ENCODE measurements around the gene GJB5. TPM values are rescaled to one million over a fixed set of nuclear protein-coding genes. Genes with fewer than 3 reads are reported as not detected.

The GJB5 gene
- total RNA-seq, 1 donor: not detected

DNA sequence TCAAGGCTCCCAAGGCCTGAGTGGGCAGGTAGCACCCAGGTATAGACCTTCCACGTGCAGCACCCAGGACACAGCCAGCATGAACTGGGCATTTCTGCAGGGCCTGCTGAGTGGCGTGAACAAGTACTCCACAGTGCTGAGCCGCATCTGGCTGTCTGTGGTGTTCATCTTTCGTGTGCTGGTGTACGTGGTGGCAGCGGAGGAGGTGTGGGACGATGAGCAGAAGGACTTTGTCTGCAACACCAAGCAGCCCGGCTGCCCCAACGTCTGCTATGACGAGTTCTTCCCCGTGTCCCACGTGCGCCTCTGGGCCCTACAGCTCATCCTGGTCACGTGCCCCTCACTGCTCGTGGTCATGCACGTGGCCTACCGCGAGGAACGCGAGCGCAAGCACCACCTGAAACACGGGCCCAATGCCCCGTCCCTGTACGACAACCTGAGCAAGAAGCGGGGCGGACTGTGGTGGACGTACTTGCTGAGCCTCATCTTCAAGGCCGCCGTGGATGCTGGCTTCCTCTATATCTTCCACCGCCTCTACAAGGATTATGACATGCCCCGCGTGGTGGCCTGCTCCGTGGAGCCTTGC is 6.4 kb downstream of the GJB5 start:
- no peak for DNase-seq (ENCODE audit: low read depth)
- TF ChIP-seq, protein P1, sequence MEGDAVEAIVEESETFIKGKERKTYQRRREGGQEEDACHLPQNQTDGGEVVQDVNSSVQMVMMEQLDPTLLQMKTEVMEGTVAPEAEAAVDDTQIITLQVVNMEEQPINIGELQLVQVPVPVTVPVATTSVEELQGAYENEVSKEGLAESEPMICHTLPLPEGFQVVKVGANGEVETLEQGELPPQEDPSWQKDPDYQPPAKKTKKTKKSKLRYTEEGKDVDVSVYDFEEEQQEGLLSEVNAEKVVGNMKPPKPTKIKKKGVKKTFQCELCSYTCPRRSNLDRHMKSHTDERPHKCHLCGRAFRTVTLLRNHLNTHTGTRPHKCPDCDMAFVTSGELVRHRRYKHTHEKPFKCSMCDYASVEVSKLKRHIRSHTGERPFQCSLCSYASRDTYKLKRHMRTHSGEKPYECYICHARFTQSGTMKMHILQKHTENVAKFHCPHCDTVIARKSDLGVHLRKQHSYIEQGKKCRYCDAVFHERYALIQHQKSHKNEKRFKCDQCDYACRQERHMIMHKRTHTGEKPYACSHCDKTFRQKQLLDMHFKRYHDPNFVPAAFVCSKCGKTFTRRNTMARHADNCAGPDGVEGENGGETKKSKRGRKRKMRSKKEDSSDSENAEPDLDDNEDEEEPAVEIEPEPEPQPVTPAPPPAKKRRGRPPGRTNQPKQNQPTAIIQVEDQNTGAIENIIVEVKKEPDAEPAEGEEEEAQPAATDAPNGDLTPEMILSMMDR (IDR thresholded peaks at IDR 0.05; ENCODE audit: insufficient read depth, low read length): no peak
- H3K4me3 ChIP-seq (ENCODE audit: low read depth, low read length): no peak overlapping the region

DNA sequence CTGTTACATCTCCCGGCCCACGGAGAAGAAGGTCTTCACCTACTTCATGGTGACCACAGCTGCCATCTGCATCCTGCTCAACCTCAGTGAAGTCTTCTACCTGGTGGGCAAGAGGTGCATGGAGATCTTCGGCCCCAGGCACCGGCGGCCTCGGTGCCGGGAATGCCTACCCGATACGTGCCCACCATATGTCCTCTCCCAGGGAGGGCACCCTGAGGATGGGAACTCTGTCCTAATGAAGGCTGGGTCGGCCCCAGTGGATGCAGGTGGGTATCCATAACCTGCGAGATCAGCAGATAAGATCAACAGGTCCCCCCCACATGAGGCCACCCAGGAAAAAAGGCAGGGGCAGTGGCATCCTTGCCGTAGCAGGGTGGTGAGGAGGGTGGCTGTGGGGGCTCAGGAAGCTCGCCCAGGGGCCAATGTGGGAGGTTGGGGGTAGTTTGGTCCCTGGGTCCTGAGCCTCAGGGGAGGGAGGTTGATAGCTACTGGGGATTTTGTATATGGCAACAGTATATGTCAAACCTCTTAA is 7.0 kb downstream of the GJB5 start:
- no peak overlapping the region for H3K4me3 ChIP-seq (ENCODE audit: low read depth, low read length)
- no peak for DNase-seq (ENCODE audit: low read depth)

DNA sequence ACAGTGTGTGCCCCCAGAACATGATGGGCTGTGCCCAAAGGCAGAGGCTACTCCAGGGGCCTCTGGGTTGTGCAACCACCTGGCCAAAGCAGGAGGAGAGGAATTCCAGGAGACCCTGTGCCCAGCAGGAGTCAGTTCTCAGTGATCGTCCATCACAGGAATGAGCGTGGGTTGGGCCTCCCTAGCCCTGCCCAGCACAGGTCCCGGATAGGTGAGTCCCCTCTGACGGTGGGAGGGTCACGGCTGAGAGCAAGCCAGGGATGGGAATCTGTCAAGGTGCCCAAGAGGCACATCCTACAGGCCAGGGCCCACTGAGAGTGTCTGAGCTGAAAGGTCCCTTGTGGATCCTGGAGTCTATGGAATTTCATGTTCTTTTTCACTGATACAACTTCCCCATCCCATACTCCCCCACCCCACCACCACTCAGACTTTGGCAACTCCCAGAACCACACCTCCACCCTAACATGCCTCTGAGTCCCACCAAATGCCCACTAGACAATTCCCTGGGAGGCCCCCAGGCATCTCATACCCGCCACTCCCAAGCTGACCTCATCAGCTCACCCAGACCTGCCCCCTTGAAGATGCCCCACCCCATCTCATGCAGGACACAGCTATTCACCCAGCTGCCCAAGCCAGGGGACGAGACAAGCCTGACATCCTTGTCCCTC is 7.8 kb downstream of the GJB5 start:
- TF ChIP-seq, protein P1 (IDR thresholded peaks at IDR 0.05; ENCODE audit: insufficient read depth, low read length): no peak
- no peak for DNase-seq (ENCODE audit: low read depth)
- H3K4me3 ChIP-seq (ENCODE audit: low read depth, low read length): no peak overlapping the region

More for the DNA sequence above, 7.0 kb downstream of the GJB5 start:
- TF ChIP-seq, protein P1 (IDR thresholded peaks at IDR 0.05; ENCODE audit: insufficient read depth, low read length): no peak

DNA sequence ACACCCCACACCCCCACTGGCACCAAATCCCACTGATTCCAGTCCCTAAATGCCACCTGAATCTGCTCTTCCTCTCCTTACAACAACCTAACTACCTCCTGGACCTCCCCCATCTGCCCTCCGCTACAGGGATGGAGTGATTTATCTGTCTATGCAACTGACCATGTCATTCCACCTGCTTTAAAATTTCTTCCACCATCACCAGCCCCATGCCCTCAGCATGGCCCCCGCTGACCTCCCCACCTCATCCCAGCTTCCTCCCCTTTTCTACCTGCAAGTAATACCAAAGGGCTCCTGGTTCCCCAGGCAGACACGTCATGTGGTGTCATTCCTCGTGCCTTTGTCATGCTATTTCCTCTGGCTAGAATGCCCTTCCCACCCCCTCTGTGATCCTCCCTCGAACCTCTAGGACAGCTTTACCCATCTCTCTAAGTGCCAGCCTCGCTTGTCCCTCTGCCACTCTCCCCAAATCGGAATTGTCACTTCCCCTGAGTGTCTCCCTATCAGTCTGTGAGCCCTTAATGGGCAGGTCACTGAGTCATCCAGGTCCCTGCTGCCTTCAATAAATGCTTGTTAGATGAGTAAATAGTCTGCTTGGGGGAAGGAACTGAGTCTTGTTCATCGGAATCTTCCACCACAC is 8.4 kb downstream of the GJB5 start:
- no peak for DNase-seq (ENCODE audit: low read depth)
- TF ChIP-seq, protein P1 (IDR thresholded peaks at IDR 0.05; ENCODE audit: insufficient read depth, low read length): no peak

DNA sequence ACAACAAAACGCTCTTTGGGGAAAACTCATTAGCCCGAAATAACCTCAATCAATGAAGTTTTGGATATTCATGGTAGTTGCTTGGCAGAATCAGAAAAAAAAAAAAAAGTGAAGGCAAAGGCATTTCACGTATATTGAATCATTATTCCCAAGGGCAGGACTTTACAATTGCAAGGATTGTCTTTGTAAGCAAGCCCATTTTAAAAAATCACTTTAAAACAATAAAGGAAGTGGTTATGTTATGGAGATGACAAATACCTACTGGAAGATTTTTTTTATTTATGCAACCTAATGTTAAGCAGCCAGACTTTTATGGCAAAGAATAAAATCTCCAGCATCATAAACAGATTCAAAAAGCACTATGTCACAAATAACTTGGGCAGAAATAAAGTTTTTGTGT is 14.0 kb downstream of the GJB5 start:
- no peak overlapping the region for H3K4me3 ChIP-seq (ENCODE audit: low read depth, low read length)
- TF ChIP-seq, protein P1 (IDR thresholded peaks at IDR 0.05; ENCODE audit: insufficient read depth, low read length): no peak
- peak; percentile 41 for DNase-seq (ENCODE audit: low read depth)

More for the DNA sequence above, 8.4 kb downstream of the GJB5 start:
- H3K4me3 ChIP-seq (ENCODE audit: low read depth, low read length): no peak overlapping the region

DNA sequence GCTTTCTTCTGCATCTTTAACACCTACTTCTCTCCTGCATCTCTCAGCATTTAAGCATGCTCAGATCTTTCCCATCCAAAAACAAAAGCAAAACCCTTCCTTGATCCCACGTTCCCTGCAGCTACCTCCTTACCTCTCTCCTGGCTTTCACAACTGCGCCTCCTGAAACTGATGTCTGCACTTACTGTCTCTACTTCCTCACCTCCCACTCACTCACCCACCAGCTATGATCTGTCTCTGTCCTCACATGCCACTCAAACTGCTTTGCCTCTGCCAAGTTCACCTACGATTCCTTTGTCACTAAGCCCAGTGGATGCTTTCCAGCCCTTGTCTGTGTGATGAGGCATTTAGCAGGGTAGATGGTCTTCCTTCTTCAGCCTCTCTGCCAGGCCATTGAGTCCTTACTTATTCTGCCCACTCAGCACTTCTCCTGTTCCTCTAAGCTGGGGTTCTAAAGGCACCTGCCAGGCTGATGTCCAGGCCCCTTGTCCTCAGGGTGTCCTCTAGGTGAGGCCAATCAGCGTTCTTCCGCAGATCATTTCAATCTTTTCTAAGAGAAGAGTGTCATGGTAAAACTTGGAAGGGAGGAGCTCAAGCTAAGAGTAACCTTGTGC is 16.2 kb downstream of the GJB5 start:
- DNase-seq (ENCODE audit: low read depth): no peak
- TF ChIP-seq, protein P1 (IDR thresholded peaks at IDR 0.05; ENCODE audit: insufficient read depth, low read length): no peak
- no peak overlapping the region for H3K4me3 ChIP-seq (ENCODE audit: low read depth, low read length)
